BLaER1 treated with 17β-estradiol and CSF1 and Interleukin-3, amounts not matched to agents 10 nM and 100 nM (cell line): ENCODE results near the gene UNK.

ENCODE experiments used
- H3K27ac ChIP-seq, 11 experiments: shearing (Covaris generic); formaldehyde crosslinking; 2 replicates each; pipeline ENCODE4 v1.8.1; 2022
- H3K27me3 ChIP-seq, 11 experiments: shearing (Covaris generic); formaldehyde crosslinking; 2 replicates each; pipeline ENCODE4 v1.8.1; 2022
- H3K36me3 ChIP-seq, 11 experiments: shearing (Covaris generic); formaldehyde crosslinking; 2 replicates each; pipeline ENCODE4 v1.8.1; 2022
- H3K4me1 ChIP-seq, 10 experiments: shearing (Covaris generic); formaldehyde crosslinking; 2 replicates each; pipeline ENCODE4 v1.8.1; 2022
- H3K4me2 ChIP-seq, 11 experiments: shearing (Covaris generic); formaldehyde crosslinking; 2 replicates each; pipeline ENCODE4 v1.8.1; 2022
- H3K4me3 ChIP-seq, 10 experiments: shearing (Covaris generic); formaldehyde crosslinking; 2 replicates each; pipeline ENCODE4 v1.8.1; 2022
- H3K9ac ChIP-seq, 11 experiments: shearing (Covaris generic); formaldehyde crosslinking; 2 replicates each; pipeline ENCODE4 v1.8.1; 2022
- H3K9me3 ChIP-seq, 11 experiments: shearing (Covaris generic); formaldehyde crosslinking; replicated peaks in 1 of 11; 2 replicates each; pipeline ENCODE4 v1.8.1; 2022
- H4K20me1 ChIP-seq, 11 experiments: shearing (Covaris generic); formaldehyde crosslinking; 2 replicates each; pipeline ENCODE4 v1.8.1; 2022
- Cebpa-rat ChIP-seq, 11 experiments: shearing (Covaris generic); IDR thresholded peaks; 2 replicates each; pipeline ENCODE4 v1.8.1; 2022

The UNK gene

DNA sequence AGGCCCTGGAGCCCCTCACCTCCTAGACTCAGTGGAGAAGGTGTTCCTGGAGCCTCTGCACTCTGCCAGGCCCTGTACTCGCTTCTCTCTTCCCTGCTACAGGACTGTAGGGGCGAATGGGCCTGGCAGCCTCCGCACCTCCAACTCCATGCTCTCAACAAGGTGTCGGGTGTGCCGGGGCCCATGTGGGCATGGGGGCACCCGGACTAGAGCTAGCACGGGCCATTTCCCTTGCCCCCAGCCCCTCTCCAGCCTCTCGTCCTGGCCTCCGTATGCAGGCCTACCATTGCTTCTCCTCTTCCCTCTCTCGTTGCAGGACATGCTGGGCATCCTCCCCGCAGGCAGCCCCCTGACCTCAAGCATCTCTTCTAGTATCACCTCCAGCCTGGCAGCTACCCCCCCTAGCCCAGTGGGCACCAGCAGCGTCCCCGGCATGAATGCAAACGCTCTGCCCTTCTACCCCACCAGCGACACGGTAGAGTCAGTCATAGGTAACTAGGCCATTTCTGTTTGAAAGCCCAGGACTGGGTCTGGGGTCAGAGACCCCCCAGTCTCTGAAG, 33.8 kb downstream of the UNK start:
- Histone ChIP-seq H3K9ac (peak overlapping the region in 2 of 11 experiments; percentile 17 to 29; a peak in 3 of 22 replicates), H3K27ac (no peak overlapping the region), H3K4me2 (no peak overlapping the region), H3K4me1 (peaks cover 0 to 11% (median 0%) of the 10 kb centered on the region in 10 experiments; a peak in 5 of 20 replicates), H3K36me3 (peaks cover 96 to 100% (median 99%) of the 10 kb centered on the region in 11 experiments), H3K4me3 (no peak overlapping the region), H3K9me3 (no peaks in the 10 kb centered on the region), H3K27me3 (no peaks in the 10 kb centered on the region), H4K20me1 (peaks cover 0 to 84% (median 14%) of the 10 kb centered on the region in 11 experiments; a peak in 14 of 22 replicates)
- no peak for TF ChIP-seq Cebpa-rat (IDR thresholded peaks at IDR 0.05)

GRCh38 chr17:75819116-75819515, 34.5 kb downstream of the UNK start:
- Histone ChIP-seq H3K4me2 (no peak overlapping the region), H3K4me1 (peaks cover 0 to 11% (median 3%) of the 10 kb centered on the region in 10 experiments; a peak in 8 of 20 replicates), H3K9ac (peak overlapping the region in 1 of 11 experiments; percentile 2; a peak in 2 of 22 replicates), H3K4me3 (no peak overlapping the region), H4K20me1 (peaks cover 0 to 84% (median 20%) of the 10 kb centered on the region in 11 experiments; a peak in 13 of 22 replicates), H3K27me3 (no peaks in the 10 kb centered on the region), H3K27ac (no peak overlapping the region), H3K36me3 (peaks cover 96 to 100% (median 99%) of the 10 kb centered on the region in 11 experiments), H3K9me3 (no peaks in the 10 kb centered on the region)
- TF ChIP-seq Cebpa-rat (IDR thresholded peaks at IDR 0.05): no peak

GRCh38 chr17:75819678-75820077, 35.1 kb downstream of the UNK start:
- no peak overlapping the region for H3K27ac ChIP-seq
- no peak overlapping the region for H3K4me3 ChIP-seq
- H3K27me3 ChIP-seq: no peaks in the 10 kb centered on the region
- peaks cover 2 to 83% (median 25%) of the 10 kb centered on the region in 11 experiments; a peak in 13 of 22 replicates for H4K20me1 ChIP-seq
- no peaks in the 10 kb centered on the region for H3K9me3 ChIP-seq
- no peak overlapping the region for H3K4me2 ChIP-seq
- TF ChIP-seq Cebpa-rat (IDR thresholded peaks at IDR 0.05): no peak
- peaks cover 94 to 100% (median 98%) of the 10 kb centered on the region in 11 experiments for H3K36me3 ChIP-seq
- H3K4me1 ChIP-seq: peaks cover 0 to 13% (median 4%) of the 10 kb centered on the region in 10 experiments; a peak in 12 of 20 replicates
- peak overlapping the region in 1 of 11 experiments; percentile 2; a peak in 1 of 22 replicates for H3K9ac ChIP-seq

- H3K36me3 ChIP-seq: peaks cover 88 to 98% (median 95%) of the 10 kb centered on the region in 11 experiments
- H3K4me1 ChIP-seq: peaks cover 0 to 20% (median 7%) of the 10 kb centered on the region in 10 experiments; a peak in 13 of 20 replicates
- no peak overlapping the region for H3K27ac ChIP-seq
- no peak overlapping the region for H3K4me2 ChIP-seq
- no peaks in the 10 kb centered on the region for H3K9me3 ChIP-seq
- peaks cover 5 to 82% (median 25%) of the 10 kb centered on the region in 11 experiments; a peak in 14 of 22 replicates for H4K20me1 ChIP-seq
- peak overlapping the region in 5 of 11 experiments; percentile 2 to 23 (median 10); a peak in 4 of 22 replicates for H3K9ac ChIP-seq
- H3K27me3 ChIP-seq: no peaks in the 10 kb centered on the region
- no peak for TF ChIP-seq Cebpa-rat (IDR thresholded peaks at IDR 0.05)
- no peak overlapping the region for H3K4me3 ChIP-seq
Observed at GRCh38 chr17:75820094-75821080, 35.8 kb downstream of the UNK start.

- Histone ChIP-seq H3K27ac (0 out of 22 replicates have a peak overlapping the region, but pooled peaks of 1 of the 11 experiments have one; percentile 16), H3K9ac (peak overlapping the region in 5 of 11 experiments; percentile 22 to 47 (median 35); a peak in 6 of 22 replicates), H3K36me3 (peaks cover 87 to 98% (median 92%) of the 10 kb centered on the region in 11 experiments), H3K4me3 (no peak overlapping the region), H4K20me1 (peaks cover 7 to 87% (median 27%) of the 10 kb centered on the region in 11 experiments; a peak in 16 of 22 replicates), H3K9me3 (no peaks in the 10 kb centered on the region), H3K27me3 (no peaks in the 10 kb centered on the region), H3K4me1 (peaks cover 10 to 28% (median 18%) of the 10 kb centered on the region in 10 experiments), H3K4me2 (no peak overlapping the region)
- TF ChIP-seq Cebpa-rat (IDR thresholded peaks at IDR 0.05): no peak
Observed at GRCh38 chr17:75821552-75821951, 36.9 kb downstream of the UNK start.

DNA sequence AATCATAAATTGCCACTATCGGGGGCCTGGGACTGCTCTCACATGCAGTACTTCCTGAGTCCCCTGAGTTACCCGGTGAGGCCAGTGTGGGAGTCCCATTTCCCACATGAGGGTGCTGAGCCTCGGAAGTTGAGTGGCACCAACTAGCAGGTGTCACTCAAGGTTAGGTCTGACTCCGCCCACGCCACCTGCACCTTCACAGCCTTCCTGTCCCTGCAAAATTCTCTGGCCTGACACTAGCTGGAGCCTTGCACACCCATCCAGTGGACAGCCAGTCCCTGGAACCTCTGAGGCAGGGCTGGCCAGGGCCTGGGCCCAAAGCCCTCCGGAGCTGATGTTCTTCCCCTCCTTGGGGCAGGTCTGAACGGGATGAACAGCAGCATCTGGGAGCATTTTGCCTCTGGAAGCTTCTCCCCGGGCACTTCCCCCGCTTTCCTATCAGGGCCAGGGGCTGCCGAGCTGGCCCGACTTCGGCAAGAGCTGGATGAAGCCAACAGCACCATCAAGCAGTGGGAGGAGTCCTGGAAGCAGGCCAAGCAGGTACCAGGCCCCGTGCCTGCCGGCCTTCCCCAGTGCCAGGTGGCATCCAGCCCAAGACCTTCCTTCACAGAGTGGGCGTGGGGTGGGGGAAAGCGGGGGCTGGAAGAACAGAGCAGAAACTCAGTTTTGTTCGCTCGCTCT, 37.7 kb downstream of the UNK start:
- TF ChIP-seq Cebpa-rat (IDR thresholded peaks at IDR 0.05): no peak
- Histone ChIP-seq H3K4me2 (no peak overlapping the region), H3K4me1 (peaks cover 17 to 35% (median 25%) of the 10 kb centered on the region in 10 experiments), H3K4me3 (no peak overlapping the region), H3K27me3 (no peaks in the 10 kb centered on the region), H4K20me1 (peaks cover 9 to 91% (median 34%) of the 10 kb centered on the region in 11 experiments; a peak in 17 of 22 replicates), H3K27ac (0 out of 22 replicates have a peak overlapping the region, but pooled peaks of 2 of the 11 experiments have one; percentile 4 to 16), H3K36me3 (peaks cover 80 to 97% (median 89%) of the 10 kb centered on the region in 11 experiments), H3K9ac (peak overlapping the region in 7 of 11 experiments; percentile 17 to 47 (median 35); a peak in 9 of 22 replicates), H3K9me3 (no peaks in the 10 kb centered on the region)

GRCh38 chr17:75822800-75823166, 38.2 kb downstream of the UNK start:
- H3K36me3 ChIP-seq: peaks cover 76 to 97% (median 87%) of the 10 kb centered on the region in 11 experiments
- peak overlapping the region in 3 of 11 experiments; percentile 22 to 43 (median 32); a peak in 1 of 22 replicates for H3K9ac ChIP-seq
- no peaks in the 10 kb centered on the region for H3K27me3 ChIP-seq
- TF ChIP-seq Cebpa-rat (IDR thresholded peaks at IDR 0.05): no peak
- H3K4me1 ChIP-seq: peaks cover 22 to 40% (median 30%) of the 10 kb centered on the region in 10 experiments
- H3K27ac ChIP-seq: no peak overlapping the region
- no peak overlapping the region for H3K4me3 ChIP-seq
- no peak overlapping the region for H3K4me2 ChIP-seq
- no peaks in the 10 kb centered on the region for H3K9me3 ChIP-seq
- H4K20me1 ChIP-seq: peaks cover 9 to 96% (median 39%) of the 10 kb centered on the region in 11 experiments; a peak in 18 of 22 replicates
